HG03045 (cell line): Measurements from ENCODE around the gene PNPLA6.

Experiments
- ATAC-seq: cut with Tn5 transposase; IDR thresholded peaks from one replicate; pipeline ENCODE4 v1.9.1; 2021; ENCODE audit warnings: mild to moderate bottlenecking, moderate library complexity; ENCODE audit not compliant: unreplicated experiment

Gene PNPLA6

GRCh38 chr19:7535047-7535997, at the start of gene PNPLA6:
Gene PNPLA6, plus strand, starts transcription at chr19:7535717. Its CDS starts 72 bp downstream, at chr19:7535789.
- ATAC-seq: peak; percentile 66

DNA sequence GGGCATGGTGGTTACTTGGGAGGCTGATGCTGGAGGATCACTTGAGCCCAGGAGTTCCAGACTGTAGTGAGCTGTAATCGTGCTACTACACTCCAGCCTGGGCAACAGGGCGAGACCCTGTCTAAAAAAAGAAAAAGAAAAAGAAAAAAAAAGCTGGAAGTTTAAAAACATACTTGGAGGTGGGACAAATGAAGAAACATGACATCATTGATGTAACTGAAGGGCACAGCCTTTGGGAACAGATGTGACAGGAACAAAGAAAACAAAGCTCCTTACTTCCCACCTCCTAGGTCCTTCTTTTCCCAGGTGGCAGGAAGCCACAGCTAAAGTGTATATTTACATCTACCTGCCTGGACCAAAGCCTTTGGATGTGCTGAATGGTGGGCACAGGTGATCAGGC, 48.6 kb upstream of the PNPLA6 start:
- ATAC-seq: no peak

DNA sequence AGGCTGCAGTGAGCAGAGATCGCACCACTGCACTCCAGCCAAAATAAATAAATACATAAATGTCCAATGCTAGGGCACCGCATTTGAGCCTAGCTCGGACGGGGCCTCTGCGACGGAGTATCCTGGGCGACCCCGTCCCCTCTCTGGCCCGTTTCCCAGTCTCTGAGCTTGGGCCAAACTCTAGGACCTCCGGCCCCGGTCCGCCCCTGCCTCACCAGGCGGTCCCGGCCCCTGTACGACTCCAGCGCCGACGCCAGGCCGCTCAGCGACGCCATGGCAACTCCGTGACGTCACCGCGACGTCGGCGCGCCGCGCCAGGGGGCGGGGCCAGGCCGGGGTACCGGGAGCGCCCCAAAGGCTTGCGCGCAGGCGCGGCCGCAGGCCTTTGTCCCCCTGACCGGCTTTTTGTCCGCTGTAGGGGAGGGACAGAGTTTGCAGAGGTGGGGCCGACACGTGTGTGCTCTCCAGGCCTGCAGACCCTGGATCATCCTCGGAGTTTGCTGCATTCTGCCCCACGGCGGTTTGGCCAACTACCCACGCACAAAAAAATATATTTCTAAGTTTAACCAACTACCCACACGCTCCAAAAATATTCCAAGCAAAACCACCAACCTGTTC, 46.7 kb upstream of the PNPLA6 start, which contains the start of gene PEX11G:
TSS of gene PEX11G (minus strand) at position 300 of the 618 bp plus-strand sequence. CDS start at position 275, 25 bp downstream.
- peak; percentile 56 for ATAC-seq

- no peak for ATAC-seq
These were observed 45.9 kb upstream of the PNPLA6 start for GRCh38 chr19:7489609-7490044.

DNA sequence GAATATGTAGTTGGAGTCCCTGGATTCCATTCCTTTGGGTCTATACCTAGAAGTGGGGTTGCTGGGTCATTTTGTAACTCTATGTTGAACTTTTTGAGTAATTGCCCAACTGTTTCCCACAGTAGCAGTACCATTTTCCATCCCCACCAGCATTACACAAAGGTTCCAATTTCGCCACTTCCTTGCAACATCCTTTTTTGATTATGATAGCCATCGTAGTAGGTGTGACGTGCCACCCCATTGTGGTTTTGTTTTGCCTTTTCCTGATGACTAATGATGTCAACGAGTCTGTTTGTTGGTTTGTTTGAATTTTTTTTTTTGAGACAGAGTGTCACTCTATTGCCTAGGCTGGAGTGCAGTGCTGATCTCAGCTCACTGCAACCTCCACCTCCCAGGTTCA, 43.4 kb upstream of the PNPLA6 start:
- no peak for ATAC-seq

DNA sequence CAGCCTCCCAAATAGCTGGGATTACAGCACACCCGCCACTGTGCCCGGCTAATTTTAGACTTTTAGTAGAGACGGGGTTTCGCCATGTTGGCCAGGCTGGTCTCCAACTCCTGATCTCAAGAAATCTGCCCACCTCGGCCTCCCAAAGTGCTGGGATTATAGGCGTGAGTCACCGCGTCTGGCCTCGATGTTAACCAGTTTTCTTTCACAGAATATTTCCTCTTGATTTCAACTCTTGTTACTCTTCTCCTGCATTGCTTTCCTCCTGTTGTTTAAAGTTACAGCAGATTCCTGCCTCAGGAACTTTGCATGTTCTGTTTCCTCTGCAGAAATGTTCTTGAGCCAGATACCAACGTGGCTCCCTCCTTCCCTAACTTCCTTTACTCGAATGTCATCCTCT, 43.0 kb upstream of the PNPLA6 start:
- no peak for ATAC-seq

DNA sequence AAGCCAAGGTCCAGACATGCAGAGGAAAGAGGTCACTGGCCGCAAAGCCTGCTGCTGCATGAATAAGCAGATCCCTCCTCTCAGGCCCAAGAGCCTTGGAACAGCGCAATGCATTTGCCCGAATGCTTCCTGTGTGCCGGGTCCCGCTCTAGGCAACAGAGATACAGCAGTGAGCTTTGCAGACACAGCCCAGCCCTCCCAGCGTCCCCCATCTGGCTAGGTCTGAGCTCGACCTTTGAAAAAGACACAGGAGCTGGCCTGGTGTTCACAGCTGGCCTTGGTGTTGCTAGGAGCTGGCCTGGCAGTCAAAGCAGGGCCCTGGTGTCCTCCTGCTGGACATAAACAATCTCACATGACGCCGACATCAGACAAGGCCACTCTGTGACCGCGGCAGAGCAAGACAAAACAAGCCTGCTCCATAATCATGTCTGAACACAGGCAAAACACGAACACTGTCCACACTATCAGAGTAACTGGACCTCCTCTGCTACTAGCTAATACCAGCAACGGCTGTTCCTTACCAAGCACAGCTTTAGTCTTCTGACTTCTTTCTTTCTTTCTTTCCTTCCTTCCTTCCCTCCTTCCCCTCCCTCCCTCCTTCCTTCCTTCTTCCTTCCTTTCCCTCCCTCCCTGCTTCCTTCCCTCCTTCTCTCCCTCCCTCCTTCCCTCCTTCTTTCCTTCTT, 41.0 kb upstream of the PNPLA6 start:
- ATAC-seq: no peak

DNA sequence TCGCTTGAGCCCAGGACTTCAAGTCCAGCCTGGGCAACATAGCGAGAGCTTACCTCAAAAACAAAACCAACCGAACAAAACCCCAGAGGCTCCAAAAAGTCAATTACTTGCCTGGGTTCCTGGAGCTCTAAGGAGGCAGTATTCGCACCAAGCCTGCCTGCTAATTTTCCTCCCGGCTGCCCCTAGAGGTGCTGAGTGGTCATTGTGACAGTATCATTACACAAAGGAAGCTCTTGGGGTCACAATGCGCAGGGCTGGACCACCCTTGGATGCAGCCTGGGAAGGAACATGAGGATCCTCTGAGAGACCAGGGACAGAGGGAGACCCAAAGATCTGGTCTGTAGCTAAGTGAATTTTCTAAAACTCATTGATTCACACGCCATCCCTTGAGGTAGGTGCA, 38.2 kb upstream of the PNPLA6 start:
- ATAC-seq: no peak

- no peak for ATAC-seq
These were observed 34.6 kb upstream of the PNPLA6 start for GRCh38 chr19:7500811-7501450.

- ATAC-seq: no peak
These were observed 33.0 kb upstream of the PNPLA6 start for GRCh38 chr19:7502552-7502951.

DNA sequence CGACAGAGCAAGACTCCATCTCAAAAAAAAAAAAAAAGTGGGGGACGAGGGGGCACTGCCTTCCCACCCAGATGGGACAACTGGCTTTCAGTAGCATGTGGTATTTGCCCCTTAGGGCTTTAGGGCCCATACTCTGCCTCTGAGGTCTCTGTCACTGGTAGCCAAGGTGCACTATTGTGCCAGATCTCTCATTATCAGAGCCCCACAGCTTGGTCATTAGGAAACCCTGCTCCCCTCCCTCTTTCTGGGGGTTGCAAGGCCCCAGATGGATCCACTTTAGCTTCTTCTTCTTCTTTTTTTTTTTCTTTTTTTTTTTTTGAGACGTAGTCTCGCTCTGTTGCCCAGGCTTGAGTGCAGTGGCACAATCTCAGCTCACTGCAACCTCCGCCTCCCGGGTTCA, 30.8 kb upstream of the PNPLA6 start:
- ATAC-seq: no peak

- ATAC-seq: no peak
These were observed 30.2 kb upstream of the PNPLA6 start for GRCh38 chr19:7505288-7505681.

GRCh38 chr19:7505682-7506384, 29.7 kb upstream of the PNPLA6 start:
- no peak for ATAC-seq

DNA sequence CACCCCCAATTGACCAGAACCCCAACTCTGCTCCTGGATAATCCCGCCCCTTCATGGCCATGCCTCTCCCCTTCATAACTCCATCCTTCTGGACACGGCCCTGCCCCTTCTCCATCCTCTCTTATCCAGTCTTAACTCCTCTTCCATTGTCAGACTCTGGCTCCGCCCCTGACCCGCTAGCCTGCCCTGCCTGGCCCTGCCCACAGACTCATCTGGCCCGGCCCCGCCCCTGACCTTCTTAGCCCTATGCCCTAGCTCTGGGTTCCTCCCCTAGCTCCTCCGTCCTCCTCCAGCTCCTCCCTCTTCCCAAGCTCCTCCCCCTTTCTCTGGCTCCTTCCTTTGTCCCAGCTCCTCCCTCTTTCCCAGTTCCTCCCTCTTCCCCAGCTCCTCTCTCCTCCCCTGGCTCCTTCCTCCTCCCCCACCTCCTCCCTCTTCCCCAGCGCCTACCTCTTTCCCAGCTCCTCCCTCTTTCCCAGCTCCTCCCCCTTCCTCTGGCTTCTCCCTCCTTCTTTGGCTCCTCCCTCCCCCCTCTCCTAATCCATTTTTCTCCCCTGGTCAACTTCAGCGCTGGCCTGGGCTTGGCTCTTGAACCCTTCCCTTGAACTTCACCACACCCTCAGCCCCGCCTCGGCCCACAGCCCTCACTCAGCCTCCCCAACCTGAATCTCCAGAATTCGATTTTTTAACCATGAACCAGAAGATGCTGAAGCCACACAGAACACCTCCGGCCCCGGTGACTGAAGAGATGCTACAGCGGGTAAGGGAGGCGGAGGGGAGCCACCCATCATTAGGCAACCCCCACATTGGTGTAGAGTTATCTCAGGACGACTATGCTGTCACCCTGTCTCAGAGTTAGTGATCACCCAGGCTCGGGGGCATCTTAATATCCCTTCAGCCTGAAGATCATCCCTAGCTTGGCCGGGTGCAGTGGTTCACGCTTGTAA, 28.9 kb upstream of the PNPLA6 start:
- ATAC-seq: no peak

- ATAC-seq: no peak
These were observed 27.6 kb upstream of the PNPLA6 start for GRCh38 chr19:7507884-7508283.

DNA sequence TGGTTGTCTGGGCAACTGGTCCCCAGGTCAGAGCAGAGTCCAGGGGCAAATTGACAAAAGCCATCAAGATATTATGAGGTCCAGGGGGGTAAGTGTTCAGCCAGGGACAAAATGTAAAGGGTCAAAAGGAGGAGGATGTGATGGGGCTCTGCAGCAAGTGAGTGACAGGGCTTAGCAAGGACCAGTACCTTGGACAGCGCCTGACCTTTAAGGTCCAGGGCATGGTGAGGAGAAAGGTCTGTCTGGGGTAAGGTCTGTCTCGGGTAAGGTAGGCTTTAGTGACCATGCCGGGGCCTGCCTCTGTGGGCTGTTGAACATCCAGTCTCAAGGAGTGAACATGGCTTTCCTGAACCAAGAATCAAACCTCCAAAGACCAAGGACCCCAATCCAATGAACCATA, 25.9 kb upstream of the PNPLA6 start:
- no peak for ATAC-seq

GRCh38 chr19:7512400-7512851, 23.1 kb upstream of the PNPLA6 start:
- ATAC-seq: no peak

GRCh38 chr19:7513809-7514642, 21.5 kb upstream of the PNPLA6 start:
- ATAC-seq: no peak
